PFSK-1 (cell line): ENCODE results near the gene LEAP2.
A peak's percentile ranks its signal among the peaks of the same experiment; 100 is the strongest.

Source experiments
- FOXP2 ChIP-seq: optimal IDR thresholded peaks from 2 replicates; pipeline ENCODE3; 2011; ENCODE audit warnings: borderline replicate concordance, control low read depth, inconsistent platforms; ENCODE audit not compliant: insufficient read depth; ENCODE audit errors: extremely low read length, extremely low read depth
- POLR2AphosphoS5 ChIP-seq: IDR thresholded peaks from 2 replicates; pipeline ENCODE4 v1.6.1; 2012; ENCODE audit warnings: low read depth, mild to moderate bottlenecking, control low read depth, low read length, moderate library complexity
- SIN3A ChIP-seq: IDR thresholded peaks from 2 replicates; pipeline ENCODE4 v1.6.1; 2012; ENCODE audit warnings: mild to moderate bottlenecking, low read length, moderate library complexity, borderline replicate concordance; ENCODE audit not compliant: insufficient read depth
- TAF1 ChIP-seq: IDR thresholded peaks from 2 replicates; pipeline ENCODE4 v1.6.1; 2012; ENCODE audit warnings: low read length, control low read depth, borderline replicate concordance; ENCODE audit not compliant: insufficient read depth
- TF ChIP-seq, protein P1 (sequence below), 2 experiments: IDR thresholded peaks; 2 replicates each; pipeline versions ENCODE4 v1.6.1 to v1.8.0; 2011 to 2012; ENCODE audit warnings: low read depth in 2 of 2, low read length in 2 of 2, control low read depth in 1 of 2, inconsistent platforms in 1 of 2, mild to moderate bottlenecking in 1 of 2, moderate library complexity in 1 of 2; ENCODE audit not compliant: insufficient read depth in 1 of 2

LEAP2 gene

DNA sequence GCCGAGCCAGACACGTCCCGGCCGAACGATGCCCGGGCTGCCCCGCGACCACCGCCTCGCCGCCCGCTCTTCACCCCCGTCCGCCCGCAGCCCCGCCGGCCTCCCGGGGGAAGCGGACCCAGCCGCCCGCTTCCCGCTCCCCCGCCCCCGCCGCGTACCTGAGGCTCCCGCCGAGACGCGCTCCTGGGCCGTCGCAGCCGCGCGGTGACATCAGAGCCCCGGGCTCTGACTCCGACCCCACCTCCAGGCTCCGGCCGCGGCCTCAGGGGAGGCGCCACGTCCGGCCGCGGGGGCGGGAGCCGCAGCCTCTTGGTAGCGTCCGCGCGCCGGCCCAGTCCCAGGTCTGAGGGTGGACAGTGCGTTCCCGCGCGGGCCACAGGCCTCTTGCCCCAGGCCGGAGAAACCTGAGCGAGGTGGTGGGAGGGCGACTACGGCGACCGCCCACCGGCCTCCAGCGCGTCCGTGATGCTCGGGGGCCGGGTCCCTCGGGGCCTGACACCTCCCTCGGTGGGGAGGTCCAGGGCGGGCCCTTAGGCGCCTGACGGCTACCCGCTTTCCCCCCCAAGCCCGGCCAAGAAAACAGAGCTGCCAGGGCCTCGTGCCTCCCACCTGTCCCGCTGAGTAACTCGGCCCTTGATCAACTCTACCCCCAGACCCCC lies 42.9 kb upstream of the LEAP2 start, which contains the start of gene SHROOM1:
SHROOM1 (minus strand) TSS at position 212 of the 659 bp plus-strand sequence. CDS start 4,507 bp downstream, outside the sequence.
- TF ChIP-seq FOXP2 = peak; percentile 21
- TF ChIP-seq, protein P1, sequence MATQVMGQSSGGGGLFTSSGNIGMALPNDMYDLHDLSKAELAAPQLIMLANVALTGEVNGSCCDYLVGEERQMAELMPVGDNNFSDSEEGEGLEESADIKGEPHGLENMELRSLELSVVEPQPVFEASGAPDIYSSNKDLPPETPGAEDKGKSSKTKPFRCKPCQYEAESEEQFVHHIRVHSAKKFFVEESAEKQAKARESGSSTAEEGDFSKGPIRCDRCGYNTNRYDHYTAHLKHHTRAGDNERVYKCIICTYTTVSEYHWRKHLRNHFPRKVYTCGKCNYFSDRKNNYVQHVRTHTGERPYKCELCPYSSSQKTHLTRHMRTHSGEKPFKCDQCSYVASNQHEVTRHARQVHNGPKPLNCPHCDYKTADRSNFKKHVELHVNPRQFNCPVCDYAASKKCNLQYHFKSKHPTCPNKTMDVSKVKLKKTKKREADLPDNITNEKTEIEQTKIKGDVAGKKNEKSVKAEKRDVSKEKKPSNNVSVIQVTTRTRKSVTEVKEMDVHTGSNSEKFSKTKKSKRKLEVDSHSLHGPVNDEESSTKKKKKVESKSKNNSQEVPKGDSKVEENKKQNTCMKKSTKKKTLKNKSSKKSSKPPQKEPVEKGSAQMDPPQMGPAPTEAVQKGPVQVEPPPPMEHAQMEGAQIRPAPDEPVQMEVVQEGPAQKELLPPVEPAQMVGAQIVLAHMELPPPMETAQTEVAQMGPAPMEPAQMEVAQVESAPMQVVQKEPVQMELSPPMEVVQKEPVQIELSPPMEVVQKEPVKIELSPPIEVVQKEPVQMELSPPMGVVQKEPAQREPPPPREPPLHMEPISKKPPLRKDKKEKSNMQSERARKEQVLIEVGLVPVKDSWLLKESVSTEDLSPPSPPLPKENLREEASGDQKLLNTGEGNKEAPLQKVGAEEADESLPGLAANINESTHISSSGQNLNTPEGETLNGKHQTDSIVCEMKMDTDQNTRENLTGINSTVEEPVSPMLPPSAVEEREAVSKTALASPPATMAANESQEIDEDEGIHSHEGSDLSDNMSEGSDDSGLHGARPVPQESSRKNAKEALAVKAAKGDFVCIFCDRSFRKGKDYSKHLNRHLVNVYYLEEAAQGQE (IDR thresholded peaks at IDR 0.05; ENCODE audit: insufficient read depth in 1 of 2, low read depth in 2 of 2, low read length in 2 of 2) = no peak

DNA sequence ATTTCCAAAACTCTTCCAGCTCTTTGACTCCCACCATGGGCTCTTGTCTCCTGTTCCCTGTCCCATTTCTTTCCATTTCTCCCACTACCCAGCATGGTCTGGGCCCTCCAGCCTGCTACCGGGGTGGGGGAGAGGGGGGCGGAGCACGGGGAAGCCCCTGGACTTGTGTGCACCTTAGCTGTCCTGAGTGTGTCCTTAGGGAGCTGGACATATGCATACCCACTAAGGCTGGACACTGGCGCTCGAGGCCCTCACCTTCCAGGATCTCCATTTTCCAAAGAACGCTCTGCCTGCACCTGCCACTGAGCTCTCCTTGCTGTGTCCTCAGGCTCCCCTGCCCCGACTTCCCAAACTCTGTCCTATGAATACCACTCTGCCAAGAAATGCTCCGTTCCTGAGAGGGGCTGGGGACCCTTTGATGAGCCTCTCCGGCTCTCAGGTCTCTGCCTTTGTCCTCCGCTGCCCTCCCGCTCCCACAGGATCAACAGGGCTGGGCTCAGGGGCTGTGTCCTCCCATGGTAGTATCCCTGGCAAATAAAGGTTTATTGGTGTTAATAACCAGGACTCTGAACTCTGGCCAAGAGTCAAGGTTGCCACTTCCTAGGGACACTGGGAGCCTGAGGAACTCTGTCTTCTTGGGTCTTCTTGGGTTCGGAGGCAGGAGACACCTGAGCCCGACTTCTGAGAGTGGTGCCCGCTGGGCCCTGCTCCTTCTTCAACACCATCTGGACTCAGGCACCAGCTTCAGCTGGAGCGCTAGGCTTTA lies 42.2 kb upstream of the LEAP2 start:
- TF ChIP-seq FOXP2 (no peak), SIN3A (no peak), TAF1 (no peak), POLR2AphosphoS5 (no peak)
- TF ChIP-seq, protein P1 (IDR thresholded peaks at IDR 0.05; ENCODE audit: insufficient read depth in 1 of 2, low read depth in 2 of 2, low read length in 2 of 2) = no peak

DNA sequence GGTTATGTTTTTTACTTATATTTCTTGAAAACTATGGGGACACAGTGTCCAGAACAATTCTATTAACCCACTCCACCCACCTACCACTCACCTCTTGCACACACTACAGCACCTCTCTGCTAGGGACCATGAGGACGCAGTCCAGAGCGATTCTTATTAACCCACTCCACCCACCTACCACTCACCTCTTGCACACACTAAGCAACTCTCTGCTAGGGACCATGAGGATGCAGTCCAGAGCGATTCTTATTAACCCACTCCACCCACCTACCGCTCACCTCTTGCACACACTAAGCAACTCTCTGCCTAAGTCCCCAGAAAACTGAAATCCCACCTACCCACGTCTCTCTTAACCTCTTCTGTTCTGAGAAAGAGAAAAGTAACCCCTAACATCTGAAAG lies 40.9 kb upstream of the LEAP2 start:
- no peak for TF ChIP-seq TAF1

DNA sequence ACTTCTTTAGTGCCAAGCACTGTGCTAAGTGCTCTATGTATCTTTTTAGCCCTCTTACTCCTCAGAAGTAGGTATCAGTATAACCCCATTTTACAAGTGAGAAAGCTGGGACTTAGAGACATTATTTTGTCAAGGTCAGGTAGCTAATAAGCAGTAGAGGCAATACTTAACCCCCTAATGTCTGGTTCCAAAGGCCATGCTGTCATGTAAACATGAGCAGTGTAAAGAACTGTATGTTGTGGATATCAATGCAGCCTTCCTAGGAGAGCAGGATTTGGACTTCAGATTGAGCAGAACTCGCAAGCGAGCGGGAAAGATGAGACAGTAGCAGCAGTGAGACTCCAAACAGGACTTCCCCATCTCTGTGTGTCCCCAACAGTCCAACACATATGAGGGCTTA lies 39.4 kb upstream of the LEAP2 start:
- TF ChIP-seq POLR2AphosphoS5 (no peak), TAF1 (no peak), SIN3A (no peak), FOXP2 (no peak)
- TF ChIP-seq, protein P1 (IDR thresholded peaks at IDR 0.05; ENCODE audit: insufficient read depth in 1 of 2, low read depth in 2 of 2, low read length in 2 of 2) = no peak

DNA sequence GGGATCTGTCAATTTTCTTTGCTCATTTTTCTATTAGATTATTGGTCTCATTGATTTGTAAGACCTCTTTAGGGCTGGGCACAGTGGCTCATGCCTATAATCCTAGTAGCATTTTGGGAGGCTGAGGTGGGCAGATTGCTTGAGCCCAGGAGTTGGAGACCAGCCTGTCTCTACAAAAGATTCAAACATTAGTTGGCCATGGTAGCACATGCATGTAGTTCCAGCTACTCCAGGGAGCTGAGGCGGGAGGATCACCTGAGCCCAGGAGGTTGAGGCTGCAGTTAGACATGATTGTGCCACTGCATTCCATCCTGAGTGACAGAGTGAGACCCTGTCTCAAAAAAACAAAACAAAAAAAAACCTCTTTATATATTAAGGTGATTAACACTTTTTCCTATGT lies 36.6 kb upstream of the LEAP2 start:
- TF ChIP-seq TAF1 = no peak
- no peak for TF ChIP-seq SIN3A
- no peak for TF ChIP-seq FOXP2
- TF ChIP-seq, protein P1 (IDR thresholded peaks at IDR 0.05; ENCODE audit: insufficient read depth in 1 of 2, low read depth in 2 of 2, low read length in 2 of 2) = no peak
